Measurements from ENCODE around the gene MYO7A. TPM values are rescaled to one million over a fixed set of nuclear protein-coding genes. Genes with fewer than 3 reads are reported as not detected.
"Not testable (repeated sequence)": the region's sequence is repeated elsewhere in the genome, so short reads cannot be mapped to it uniquely, and the experiment has no call there.

MYO7A gene
- total RNA-seq, 2 donors from 2014 or later = 3.1 to 102 TPM

- Histone ChIP-seq H3K9me3 (no peaks in the 10 kb centered on the region), H3K4me1 (replicated peaks) (no peaks in the 10 kb centered on the region)
Measured at GRCh38 chr11:77096591-77097019, 31.4 kb upstream of the MYO7A start.

GRCh38 chr11:77097180-77097579 is 30.9 kb upstream of the MYO7A start:
- not testable (repeated sequence) for H3K4me3 ChIP-seq; H3K9me3 ChIP-seq; H3K36me3 ChIP-seq; DNase-seq (ENCODE audit: low spot score); H3K27me3 ChIP-seq (replicated peaks; ENCODE audit: insufficient read depth); H3K4me1 ChIP-seq (replicated peaks); H3K27ac ChIP-seq
- intact Hi-C loops (cut with DNase I) = loop anchor here (10.0 kb wide), 1 partner anchor 172 kb away; no protein-coding TSS in a partner anchor
- 87% methylated on average over 4 of the region's 4 CpGs for WGBS

More at GRCh38 chr11:77096591-77097019, 31.4 kb upstream of the MYO7A start:
- no peaks in the 10 kb centered on the region for H3K27me3 ChIP-seq (replicated peaks; ENCODE audit: insufficient read depth)
- no peak overlapping the region for H3K4me3 ChIP-seq
- H3K27ac ChIP-seq = no peak overlapping the region
- intact Hi-C loops (cut with DNase I) = loop anchor here (10.0 kb wide), 1 partner anchor 172 kb away; no protein-coding TSS in a partner anchor
- 96% methylated on average over 8 of the region's 8 CpGs for WGBS
- DNase-seq (ENCODE audit: low spot score) = no peak
- no peaks in the 10 kb centered on the region for H3K36me3 ChIP-seq
- no peak for TF ChIP-seq CTCF (IDR thresholded peaks at IDR 0.05)
- TF ChIP-seq POLR2A (IDR thresholded peaks at IDR 0.05) = no peak
- no peak for TF ChIP-seq POLR2AphosphoS5 (IDR thresholded peaks at IDR 0.05)

- Histone ChIP-seq H3K4me1 (replicated peaks) (no peaks in the 10 kb centered on the region), H3K4me3 (no peak overlapping the region), H3K27me3 (replicated peaks; ENCODE audit: insufficient read depth) (no peaks in the 10 kb centered on the region), H3K27ac (no peak overlapping the region), H3K9me3 (no peaks in the 10 kb centered on the region), H3K36me3 (no peaks in the 10 kb centered on the region)
- TF ChIP-seq CTCF (IDR thresholded peaks at IDR 0.05) (no peak), POLR2AphosphoS5 (IDR thresholded peaks at IDR 0.05) (no peak), POLR2A (IDR thresholded peaks at IDR 0.05) (no peak)
- WGBS = 93% methylated on average over 14 of the region's 14 CpGs
- intact Hi-C loops (cut with DNase I) = no loop called here
- no peak for DNase-seq (ENCODE audit: low spot score)
Measured at GRCh38 chr11:77100166-77101042, 27.6 kb upstream of the MYO7A start.

- DNase-seq (ENCODE audit: low spot score) = no peak
- 91% methylated on average over 5 of the region's 5 CpGs for WGBS
- no peaks in the 10 kb centered on the region for H3K4me1 ChIP-seq (replicated peaks)
- intact Hi-C loops (cut with DNase I) = no loop called here
- H3K4me3 ChIP-seq = no peak overlapping the region
- TF ChIP-seq POLR2AphosphoS5 (IDR thresholded peaks at IDR 0.05) (no peak), CTCF (IDR thresholded peaks at IDR 0.05) (peak in 1 of 4 experiments; percentile 19)
- no peaks in the 10 kb centered on the region for H3K27me3 ChIP-seq (replicated peaks; ENCODE audit: insufficient read depth)
- H3K9me3 ChIP-seq = no peaks in the 10 kb centered on the region
- H3K27ac ChIP-seq = no peak overlapping the region
- no peaks in the 10 kb centered on the region for H3K36me3 ChIP-seq
Measured at GRCh38 chr11:77101043-77101537, 27.0 kb upstream of the MYO7A start.

- H3K4me1 ChIP-seq (replicated peaks) = no peaks in the 10 kb centered on the region
- no peak for DNase-seq (ENCODE audit: low spot score)
- 90% methylated on average over 19 of the region's 37 CpGs for WGBS
- TF ChIP-seq CTCF (IDR thresholded peaks at IDR 0.05) = no peak
- TF ChIP-seq POLR2AphosphoS5 (IDR thresholded peaks at IDR 0.05) = no peak
- TF ChIP-seq POLR2A (IDR thresholded peaks at IDR 0.05) = no peak
- no peaks in the 10 kb centered on the region for H3K9me3 ChIP-seq
- no peaks in the 10 kb centered on the region for H3K27me3 ChIP-seq (replicated peaks; ENCODE audit: insufficient read depth)
- H3K36me3 ChIP-seq = no peaks in the 10 kb centered on the region
- intact Hi-C loops (cut with DNase I) = no loop called here
- H3K4me3 ChIP-seq = no peak within 1 kb of the TSS
- H3K27ac ChIP-seq = no peak within 1 kb of the TSS
Measured at GRCh38 chr11:77102246-77103210, 25.5 kb upstream of the MYO7A start, which contains the start of gene OMP. Gene OMP (plus strand): TSS chr11:77102840. CDS start chr11:77102840, 0 bp downstream.
